CD4-positive, CD25-positive, alpha-beta regulatory T cell (primary cell): Measurements from ENCODE around the gene NEU2. TPM values are rescaled to one million over a fixed set of nuclear protein-coding genes. Genes with fewer than 3 reads are reported as not detected.

Source experiments
- ATAC-seq, 2 donors: fragments of 150-1000 bp; cut with Tn5 transposase; one replicate each; pipeline ENCODE4 v1.10.0; 2021; ENCODE audit warnings: low read depth in 2 of 2, moderate number of reproducible peaks in 2 of 2, moderate library complexity in 1 of 2
- DNase-seq, 3 donors: peaks; one replicate each; pipeline versions ENCODE4 v3.0.0 to v3.0.0-alpha.2; 2012 to 2022; ENCODE audit warnings: mixed read lengths in 1 of 3
- H3K27ac ChIP-seq: one replicate; pipeline ENCODE4 v1.7.0; 2013; ENCODE audit warnings: mild to moderate bottlenecking, low read length; ENCODE audit not compliant: insufficient read depth, poor library complexity, severe bottlenecking
- H3K27me3 ChIP-seq: one replicate; pipeline ENCODE4 v1.7.0; 2013; ENCODE audit warnings: low read length; ENCODE audit not compliant: control insufficient read depth, insufficient read depth
- H3K36me3 ChIP-seq: one replicate; pipeline ENCODE4 v1.7.0; 2013; ENCODE audit warnings: mild to moderate bottlenecking, low read length, moderate library complexity; ENCODE audit not compliant: control insufficient read depth, insufficient read depth
- H3K4me1 ChIP-seq: 2 replicates; pipeline ENCODE4 v1.7.0; 2013; ENCODE audit warnings: mild to moderate bottlenecking, low read length; ENCODE audit not compliant: insufficient read depth, control insufficient read depth, poor library complexity, severe bottlenecking
- H3K4me3 ChIP-seq: one replicate; pipeline ENCODE4 v1.7.0; 2013; ENCODE audit warnings: low read depth, mild to moderate bottlenecking, low read length, moderate library complexity
- H3K9me3 ChIP-seq, 2 experiments: 1 replicate in 1 of 2; 2 replicates in 1 of 2; pipeline ENCODE4 v1.7.0; 2013; ENCODE audit warnings: low read length in 2 of 2, mild to moderate bottlenecking in 1 of 2, moderate library complexity in 1 of 2; ENCODE audit not compliant: control insufficient read depth in 2 of 2
- H3K27ac Mint-ChIP-seq, 3 donors: one replicate each; pipeline ENCODE4 v1.8.0; 2020 to 2022; ENCODE audit warnings: mild to moderate bottlenecking in 3 of 3, mixed read lengths in 3 of 3, moderate library complexity in 2 of 3
- H3K27me3 Mint-ChIP-seq: one replicate; pipeline ENCODE4 v1.8.0; 2022; ENCODE audit warnings: mild to moderate bottlenecking, mixed read lengths
- H3K36me3 Mint-ChIP-seq: one replicate; pipeline ENCODE4 v1.8.0; 2020; ENCODE audit warnings: mixed read lengths
- H3K4me1 Mint-ChIP-seq, 4 donors: one replicate each; pipeline ENCODE4 v1.8.0; 2020 to 2022; ENCODE audit warnings: mixed read lengths in 4 of 4, mild to moderate bottlenecking in 1 of 4
- H3K4me3 Mint-ChIP-seq, 4 donors: one replicate each; pipeline ENCODE4 v1.8.0; 2020 to 2022; ENCODE audit warnings: mild to moderate bottlenecking in 4 of 4, mixed read lengths in 4 of 4, moderate library complexity in 3 of 4
- H3K9me3 Mint-ChIP-seq, 7 donors: one replicate each; pipeline ENCODE4 v1.8.0; 2020 to 2022; ENCODE audit warnings: mixed read lengths in 7 of 7, mild to moderate bottlenecking in 3 of 7, moderate library complexity in 2 of 7
- polyA plus RNA-seq, 4 donors: library from polyadenylated mRNA; unstranded; fragments of 300-500 nt; fragmentation: Illumina TruSeq; gene quantifications; one replicate each; pipeline ENCODE4 v1.2.3, GENCODE V29; 2021
- total RNA-seq: library from RNA; stranded (reverse); gene quantifications from one replicate; pipeline ENCODE4 v1.2.3, GENCODE V29; 2022

Gene NEU2
- total and polyA plus RNA-seq, 5 donors from 2014 or later = not detected

DNA sequence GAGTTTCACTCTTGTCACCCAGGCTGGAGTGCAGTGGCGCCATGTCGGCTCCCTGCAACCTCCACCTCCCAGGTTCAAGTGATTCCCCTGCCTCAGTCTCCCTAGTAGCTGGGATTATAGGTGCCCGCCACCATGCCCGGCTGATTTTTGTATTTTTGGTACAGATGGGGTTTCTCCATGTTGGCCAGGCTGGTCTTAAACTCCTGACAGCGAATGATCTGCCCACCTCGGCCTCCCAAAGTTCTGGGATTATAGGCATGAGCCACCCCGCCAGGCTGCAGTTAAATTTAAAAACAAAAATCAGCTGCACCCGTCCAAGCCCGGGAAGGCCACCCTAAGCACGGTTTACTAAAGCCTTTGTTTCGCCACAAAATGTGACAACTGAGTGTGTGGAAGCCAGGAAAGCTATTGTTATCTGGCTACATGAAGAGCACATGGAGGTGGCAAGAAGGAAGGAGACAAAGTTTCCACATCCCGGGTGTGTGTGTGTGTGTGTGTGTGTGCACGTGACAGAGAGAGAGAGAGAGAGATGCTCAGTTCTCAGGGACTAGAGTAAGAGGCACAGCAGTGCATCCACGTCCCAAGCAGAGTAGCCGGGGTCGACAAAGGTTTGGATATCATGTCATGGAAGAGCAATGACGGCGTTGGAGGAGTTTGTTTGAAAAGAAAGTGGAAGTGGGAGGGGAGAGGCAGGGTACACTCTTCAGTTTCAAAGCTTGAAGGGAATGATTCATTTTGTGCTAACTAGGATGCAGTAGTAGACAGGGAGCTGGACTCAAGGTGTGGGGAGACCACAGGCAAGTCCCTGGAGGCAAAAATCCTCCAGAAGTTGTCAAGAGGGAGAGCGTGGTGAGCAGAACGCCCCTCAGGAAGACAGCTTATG, 47.7 kb downstream of the NEU2 start:
- H3K9me3 Mint-ChIP-seq = no peaks in the 10 kb centered on the region
- peak overlapping the region; percentile 95 to 100 (median 98) for H3K27ac Mint-ChIP-seq
- H3K36me3 Mint-ChIP-seq = peaks cover 41% of the 10 kb centered on the region
- no peak for ATAC-seq
- H3K4me1 Mint-ChIP-seq = peaks cover 0 to 71% (median 43%) of the 10 kb centered on the region in 4 donors
- H3K4me1 ChIP-seq = peaks cover 100% of the 10 kb centered on the region
- no peaks in the 10 kb centered on the region for H3K9me3 ChIP-seq
- H3K27ac ChIP-seq = peak overlapping the region; percentile 89
- peak overlapping the region; percentile 74 for H3K4me3 ChIP-seq
- H3K27me3 Mint-ChIP-seq = peaks cover 5% of the 10 kb centered on the region
- peak overlapping the region; percentile 81 to 94 (median 86) for H3K4me3 Mint-ChIP-seq
- no peak for DNase-seq
- H3K27me3 ChIP-seq = no peaks in the 10 kb centered on the region
- H3K36me3 ChIP-seq = peaks cover 13% of the 10 kb centered on the region

DNA sequence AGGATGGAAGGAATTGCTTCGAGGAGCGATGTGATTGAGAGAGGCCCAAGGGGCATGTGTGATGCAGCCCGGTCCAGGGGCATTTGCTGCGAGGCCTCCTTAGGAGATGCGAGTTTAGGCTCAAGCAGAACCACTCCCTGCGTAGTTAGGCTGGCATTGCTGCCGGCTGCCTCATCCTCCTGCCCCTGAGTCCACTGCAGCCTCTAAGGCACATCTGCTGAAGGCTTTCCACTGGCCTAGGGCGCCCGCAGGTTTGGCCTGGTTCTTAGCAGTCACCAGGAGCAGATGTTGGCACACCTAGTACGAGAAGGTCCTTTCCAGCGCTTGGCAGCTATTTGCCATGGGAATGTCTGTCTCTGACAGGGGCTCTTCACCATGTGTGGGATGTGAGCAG, 48.4 kb downstream of the NEU2 start:
- H3K27me3 Mint-ChIP-seq = peaks cover 10% of the 10 kb centered on the region
- Histone ChIP-seq H3K36me3 (peaks cover 13% of the 10 kb centered on the region), H3K27ac (peak overlapping the region; percentile 89), H3K4me1 (peaks cover 100% of the 10 kb centered on the region), H3K4me3 (peak overlapping the region; percentile 72), H3K27me3 (no peaks in the 10 kb centered on the region), H3K9me3 (no peaks in the 10 kb centered on the region)
- ATAC-seq (no peak), DNase-seq (no peak)
- no peaks in the 10 kb centered on the region for H3K9me3 Mint-ChIP-seq
- H3K4me3 Mint-ChIP-seq = peak overlapping the region; percentile 81 to 94 (median 86)
- H3K4me1 Mint-ChIP-seq = peaks cover 0 to 77% (median 48%) of the 10 kb centered on the region in 4 donors
- H3K27ac Mint-ChIP-seq = peak overlapping the region; percentile 95 to 100 (median 95)
- peaks cover 45% of the 10 kb centered on the region for H3K36me3 Mint-ChIP-seq

DNA sequence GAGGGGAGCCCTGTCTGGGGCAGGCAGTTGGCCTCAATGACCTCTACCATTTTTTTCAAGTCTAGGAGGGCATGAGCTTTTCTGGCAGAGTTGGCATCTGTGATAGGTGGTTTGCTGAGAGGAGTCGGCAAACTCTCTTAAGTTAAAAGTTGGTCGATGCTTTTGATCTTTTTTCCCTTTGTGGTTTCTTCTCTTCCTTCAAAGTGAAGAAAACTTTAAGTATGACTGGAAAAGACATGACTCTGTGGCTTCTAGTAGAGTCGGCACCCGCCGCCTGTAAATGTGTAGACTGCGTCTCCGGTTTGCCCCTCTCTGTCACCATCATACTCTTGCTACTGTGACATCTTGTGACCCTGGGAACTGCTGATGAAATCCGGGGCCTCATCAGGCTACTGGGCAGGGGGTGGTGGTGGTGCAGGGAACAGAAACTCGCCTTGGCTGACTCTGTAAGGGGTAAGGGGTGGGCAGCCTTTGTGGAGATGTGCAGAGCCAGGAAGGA, 48.8 kb downstream of the NEU2 start:
- no peaks in the 10 kb centered on the region for H3K9me3 Mint-ChIP-seq
- DNase-seq = peak in 2 of 3 donors; percentile 47 to 79
- H3K4me1 Mint-ChIP-seq = peaks cover 0 to 82% (median 50%) of the 10 kb centered on the region in 4 donors
- peak overlapping the region; percentile 89 for H3K27ac ChIP-seq
- no peaks in the 10 kb centered on the region for H3K9me3 ChIP-seq
- H3K27me3 Mint-ChIP-seq = peaks cover 10% of the 10 kb centered on the region
- no peaks in the 10 kb centered on the region for H3K27me3 ChIP-seq
- peak overlapping the region; percentile 72 for H3K4me3 ChIP-seq
- H3K4me3 Mint-ChIP-seq = peak overlapping the region; percentile 81 to 94 (median 86)
- H3K36me3 Mint-ChIP-seq = peaks cover 45% of the 10 kb centered on the region
- H3K27ac Mint-ChIP-seq = peak overlapping the region; percentile 95 to 100 (median 95)
- H3K4me1 ChIP-seq = peaks cover 100% of the 10 kb centered on the region
- ATAC-seq = peak; percentile 29 to 44
- H3K36me3 ChIP-seq = peaks cover 13% of the 10 kb centered on the region

DNA sequence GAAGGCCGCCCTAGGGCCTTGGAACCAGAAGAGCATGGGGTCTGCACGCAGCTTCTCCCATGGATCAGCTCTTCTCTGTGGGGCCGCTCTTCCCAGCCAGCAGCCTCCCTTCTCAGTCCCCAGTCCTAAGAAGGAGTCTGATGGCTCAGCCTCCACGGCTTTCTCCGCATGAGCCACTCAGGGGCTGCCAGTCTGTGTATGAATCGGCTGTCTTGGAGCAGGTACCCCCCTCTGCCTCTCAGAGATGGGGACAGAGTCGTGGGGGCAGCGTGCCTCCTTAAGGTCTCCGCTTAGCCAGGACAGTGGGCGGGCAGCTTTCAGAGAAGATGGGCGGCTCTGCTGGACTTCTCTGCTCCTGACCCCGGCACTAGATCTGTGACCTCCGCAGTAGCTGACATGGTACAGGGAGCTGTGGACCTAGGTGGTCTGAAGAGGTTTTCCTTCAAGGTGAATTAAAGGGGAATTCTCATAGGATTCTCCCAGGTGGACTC, 49.3 kb downstream of the NEU2 start:
- Histone ChIP-seq H3K27ac (peak overlapping the region; percentile 89), H3K9me3 (no peaks in the 10 kb centered on the region), H3K36me3 (peaks cover 13% of the 10 kb centered on the region), H3K4me1 (peaks cover 100% of the 10 kb centered on the region), H3K4me3 (peak overlapping the region; percentile 72), H3K27me3 (no peaks in the 10 kb centered on the region)
- ATAC-seq (no peak), DNase-seq (no peak)
- Mint-ChIP-seq H3K27ac (peak overlapping the region; percentile 95 to 100 (median 95)), H3K36me3 (peaks cover 47% of the 10 kb centered on the region), H3K27me3 (peaks cover 10% of the 10 kb centered on the region), H3K4me1 (peaks cover 0 to 86% (median 52%) of the 10 kb centered on the region in 4 donors), H3K4me3 (peak overlapping the region; percentile 81 to 94 (median 86)), H3K9me3 (no peaks in the 10 kb centered on the region)

DNA sequence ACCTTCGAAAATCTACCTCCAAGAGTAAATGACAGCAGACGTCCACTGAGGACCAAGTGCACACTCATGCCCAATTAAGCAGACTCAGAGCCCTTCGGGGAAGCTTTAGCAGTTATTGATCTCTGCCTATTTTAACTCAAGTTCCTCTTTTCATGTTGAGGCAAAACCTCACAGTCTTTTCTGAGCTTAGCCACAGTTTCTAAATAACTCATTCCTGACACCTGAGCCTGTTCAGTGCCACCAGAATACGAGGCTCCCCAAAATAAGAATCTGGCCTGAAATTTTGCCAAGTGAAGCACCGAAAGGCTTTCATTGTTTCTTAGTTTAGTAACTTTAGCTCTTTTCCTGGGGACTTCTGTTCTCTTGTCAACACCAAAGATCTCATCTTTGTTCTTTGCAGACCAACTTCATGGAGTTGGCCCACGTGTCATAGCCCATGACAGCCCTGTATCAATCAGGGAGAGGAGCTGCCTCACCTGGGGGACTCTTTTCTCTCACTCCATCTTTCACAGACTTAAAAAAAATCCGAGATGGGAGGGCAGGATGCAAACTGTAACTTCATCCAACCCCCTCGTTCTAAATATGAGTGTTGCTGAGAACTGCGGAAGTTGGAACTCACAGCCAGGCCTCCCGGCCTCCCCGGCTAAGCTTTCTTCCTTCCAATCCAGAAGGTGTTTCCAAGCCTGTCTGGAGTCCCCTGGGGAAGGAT, 49.9 kb downstream of the NEU2 start:
- Mint-ChIP-seq H3K27me3 (peaks cover 10% of the 10 kb centered on the region), H3K27ac (peak overlapping the region; percentile 95 to 100 (median 95)), H3K9me3 (no peaks in the 10 kb centered on the region), H3K4me1 (peaks cover 1 to 91% (median 55%) of the 10 kb centered on the region in 4 donors), H3K36me3 (peaks cover 50% of the 10 kb centered on the region), H3K4me3 (peak overlapping the region; percentile 81 to 93 (median 86))
- H3K9me3 ChIP-seq = no peaks in the 10 kb centered on the region
- peaks cover 98% of the 10 kb centered on the region for H3K4me1 ChIP-seq
- peak overlapping the region; percentile 89 for H3K27ac ChIP-seq
- peak overlapping the region; percentile 72 for H3K4me3 ChIP-seq
- peaks cover 13% of the 10 kb centered on the region for H3K36me3 ChIP-seq
- no peak for ATAC-seq
- H3K27me3 ChIP-seq = no peaks in the 10 kb centered on the region
- DNase-seq = peak in 1 of 3 donors; percentile 63

DNA sequence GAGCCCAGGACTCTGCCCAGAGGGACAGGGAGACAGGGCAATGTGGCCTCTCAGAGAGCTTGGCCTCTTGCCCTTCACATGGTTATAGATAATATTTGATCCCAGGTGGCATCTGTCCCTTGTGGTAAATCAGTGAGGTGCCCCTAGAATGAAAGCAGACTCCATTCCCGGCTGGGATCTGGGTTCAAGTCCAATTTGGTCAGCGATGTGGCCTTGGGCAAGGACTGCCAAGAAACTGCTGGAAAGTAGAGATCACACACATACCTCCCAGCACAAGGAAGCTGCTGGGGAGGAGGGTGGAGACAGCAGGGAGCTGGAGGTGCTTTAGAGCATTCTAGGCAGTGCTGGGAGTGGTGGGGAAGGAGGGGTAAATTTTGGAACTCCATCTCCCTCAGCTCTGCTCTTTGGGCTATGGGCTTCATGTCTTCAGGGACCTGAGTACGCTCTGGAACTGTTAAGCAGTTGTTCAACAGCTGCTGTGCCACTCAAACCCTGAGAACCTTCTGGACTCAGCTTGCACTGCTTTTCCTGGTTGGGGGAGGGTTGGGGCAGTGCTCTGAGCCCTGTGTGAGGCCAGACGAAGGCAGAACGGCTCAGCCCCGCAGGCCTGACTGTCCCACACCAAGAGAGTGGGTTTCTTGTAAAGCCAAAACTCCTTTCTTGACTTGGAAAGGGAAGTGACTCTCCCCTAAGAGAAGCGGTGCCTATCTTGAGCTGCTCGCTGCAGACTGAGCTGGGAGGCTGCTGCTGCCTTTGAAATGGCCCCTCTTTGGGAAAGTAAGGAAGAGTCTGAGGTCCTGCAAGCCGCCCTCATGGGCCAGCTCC, 50.7 kb downstream of the NEU2 start:
- H3K4me3 Mint-ChIP-seq = peak overlapping the region; percentile 81 to 93 (median 86)

DNA sequence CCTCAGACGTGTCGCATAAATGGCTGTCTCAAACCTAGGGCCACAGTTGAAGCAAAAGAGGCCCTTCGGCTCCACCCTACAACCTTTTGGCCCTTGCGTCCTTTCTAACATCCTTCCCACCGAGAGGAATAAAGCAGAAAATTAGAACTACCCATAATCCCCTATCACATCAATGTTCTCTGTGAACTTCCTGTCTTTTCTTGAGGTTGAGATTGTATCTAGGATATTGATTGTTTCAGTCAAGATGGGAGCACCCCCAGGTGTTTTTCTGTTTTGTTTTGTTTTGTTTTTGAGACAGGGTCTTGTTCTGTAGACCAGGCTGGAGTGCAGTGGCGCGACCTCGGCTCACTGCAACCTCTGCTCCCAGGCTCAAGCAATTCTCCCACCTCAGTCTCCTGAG, 51.3 kb downstream of the NEU2 start:
- Mint-ChIP-seq H3K4me3 (peak overlapping the region; percentile 81 to 93 (median 86)), H3K27me3 (peaks cover 10% of the 10 kb centered on the region), H3K27ac (peak overlapping the region; percentile 95 to 100 (median 95)), H3K4me1 (peaks cover 14 to 94% (median 53%) of the 10 kb centered on the region in 4 donors), H3K36me3 (peaks cover 60% of the 10 kb centered on the region), H3K9me3 (no peaks in the 10 kb centered on the region)
- peaks cover 89% of the 10 kb centered on the region for H3K4me1 ChIP-seq
- ATAC-seq = no peak
- H3K27me3 ChIP-seq = no peaks in the 10 kb centered on the region
- no peak for DNase-seq
- H3K4me3 ChIP-seq = peak overlapping the region; percentile 72
- peak overlapping the region; percentile 89 for H3K27ac ChIP-seq
- H3K9me3 ChIP-seq = no peaks in the 10 kb centered on the region
- H3K36me3 ChIP-seq = peaks cover 19% of the 10 kb centered on the region

More for the DNA sequence above, 50.7 kb downstream of the NEU2 start:
- H3K4me1 Mint-ChIP-seq = peaks cover 9 to 95% (median 50%) of the 10 kb centered on the region in 4 donors
- ATAC-seq (no peak), DNase-seq (no peak)
- H3K27me3 Mint-ChIP-seq = peaks cover 10% of the 10 kb centered on the region
- Histone ChIP-seq H3K36me3 (peaks cover 13% of the 10 kb centered on the region), H3K9me3 (no peaks in the 10 kb centered on the region), H3K27me3 (no peaks in the 10 kb centered on the region), H3K4me3 (peak overlapping the region; percentile 72), H3K27ac (peak overlapping the region; percentile 89), H3K4me1 (peaks cover 96% of the 10 kb centered on the region)
- H3K36me3 Mint-ChIP-seq = peaks cover 55% of the 10 kb centered on the region
- H3K27ac Mint-ChIP-seq = peak overlapping the region; percentile 95 to 100 (median 95)
- no peaks in the 10 kb centered on the region for H3K9me3 Mint-ChIP-seq
